HepG2 (cell line): Measurements from ENCODE around the gene ADAMTS17. TPM values are rescaled to one million over a fixed set of nuclear protein-coding genes. Genes with fewer than 3 reads are reported as not detected.

Source experiments
- ATAC-seq: fragments of 200-7000 bp; cut with Tn5 transposase; 3 replicates; pipeline ENCODE4 v1.9.1; 2020; ENCODE audit warnings: mild to moderate bottlenecking, moderate library complexity
- BruUV-seq: library from RNA; stranded (reverse); fragments of 400-500 nt; replicated peaks from 2 replicates; lab custom pipeline; 2021; lab: Mats Ljungman, UMichigan
- CTCF ChIA-PET: fragments of 300-600 bp; formaldehyde crosslinking; extraction: SDS; loops from one replicate; lab custom pipeline; 2021; ENCODE audit warnings: low total read pairs, inconsistent platforms, low intra/inter-chr PET ratio; lab: Yijun Ruan, JAX
- POLR2A ChIA-PET: fragments of 350-600 bp; sonication (Branson Sonifier 250); formaldehyde crosslinking; loops from one replicate; lab custom pipeline; 2020; ENCODE audit warnings: antibody characterized with exemption, inconsistent platforms; lab: Yijun Ruan, JAX
- DNase-seq: peaks from one replicate; pipeline ENCODE4 v3.0.0-alpha.2; 2015; ENCODE audit warnings: low spot score
- FAIRE-seq: peaks from 3 replicates; lab custom pipeline; 2011; peaks lifted over from hg19 to GRCh38; lab: Jason Lieb, UNC
- H2AFZ ChIP-seq: one replicate; pipeline ENCODE4 v1.6.1; 2011; ENCODE audit warnings: low read length, inconsistent platforms
- H3K27ac ChIP-seq: fragments of 300-600 bp; 3 replicates; pipeline ENCODE4 v1.8.0; 2011; ENCODE audit warnings: mixed run types, mild to moderate bottlenecking, mixed read lengths, low read length, inconsistent platforms; ENCODE audit not compliant: insufficient read depth; ENCODE audit errors: extremely low read length
- H3K27me3 ChIP-seq, 2 experiments: fragments of 200-600 bp in 1 of 2; 2 replicates in 1 of 2; 3 replicates in 1 of 2; pipeline versions ENCODE4 v1.6.0 to v1.8.0; 2011; ENCODE audit warnings: low read length in 2 of 2, mild to moderate bottlenecking in 2 of 2, moderate library complexity in 2 of 2, inconsistent platforms in 1 of 2; ENCODE audit not compliant: insufficient read depth in 2 of 2, control insufficient read depth in 1 of 2
- H3K36me3 ChIP-seq, 2 experiments: fragments of 200-600 bp in 1 of 2; replicated peaks in 1 of 2; 2 replicates in 1 of 2; 3 replicates in 1 of 2; pipeline versions ENCODE4 v1.5.1 to v1.8.0; 2011; ENCODE audit warnings: low read length in 2 of 2, inconsistent platforms in 1 of 2; ENCODE audit not compliant: insufficient read depth in 2 of 2, control insufficient read depth in 1 of 2
- H3K4me1 ChIP-seq: 2 replicates; pipeline ENCODE4 v1.5.1; 2012; ENCODE audit warnings: low read length, inconsistent platforms; ENCODE audit not compliant: insufficient read depth
- H3K4me2 ChIP-seq: 2 replicates; pipeline ENCODE4 v1.6.0; 2011; ENCODE audit warnings: low read depth, low read length, inconsistent platforms
- H3K4me3 ChIP-seq, 3 experiments: fragments of 200-600 bp in 1 of 3; sonication (generic), shearing (Covaris generic) in 1 of 3; replicated peaks in 1 of 3; 2 replicates each; pipeline ENCODE4 v1.5.1; 2011 to 2016; ENCODE audit warnings: low read length in 3 of 3, inconsistent platforms in 2 of 3, low read depth in 2 of 3, mild to moderate bottlenecking in 2 of 3, control low read depth in 1 of 3, mixed read lengths in 1 of 3; ENCODE audit not compliant: insufficient read depth in 1 of 3
- H3K79me2 ChIP-seq: one replicate; pipeline ENCODE4 v1.6.1; 2011; ENCODE audit warnings: low read length, inconsistent platforms; ENCODE audit not compliant: insufficient read depth
- H3K9ac ChIP-seq: 2 replicates; pipeline ENCODE4 v1.6.0; 2011; ENCODE audit warnings: mild to moderate bottlenecking, low read depth, low read length, inconsistent platforms; ENCODE audit not compliant: insufficient read depth
- H3K9me3 ChIP-seq: 2 replicates; pipeline ENCODE4 v1.5.1; 2012; ENCODE audit warnings: mild to moderate bottlenecking, low read length
- H4K20me1 ChIP-seq: 2 replicates; pipeline ENCODE4 v1.6.0; 2011; ENCODE audit warnings: inconsistent platforms, mild to moderate bottlenecking, low read length, moderate library complexity; ENCODE audit not compliant: insufficient read depth
- ARNT ChIP-seq: fragments of 450-650 bp; IDR thresholded peaks from 2 replicates; pipeline ENCODE4 v1.6.1; 2017
- CBX2 ChIP-seq, 2 experiments: fragments of 200-600 bp in 1 of 2; sonication (generic); formaldehyde crosslinking in 1 of 2; IDR thresholded peaks; 2 replicates each; pipeline versions ENCODE4 v1.7.0 to v1.8.1; 2018 to 2022; ENCODE audit warnings: low read depth in 2 of 2, low read length in 1 of 2, mild to moderate bottlenecking in 1 of 2, missing genetic modification reagents in 1 of 2
- DRAP1 ChIP-seq: IDR thresholded peaks from 2 replicates; pipeline ENCODE4 v1.6.1; 2016; ENCODE audit warnings: missing genetic modification reagents, missing compliant biosample characterization
- JDP2 ChIP-seq: sonication (generic); formaldehyde crosslinking; IDR thresholded peaks from 2 replicates; pipeline ENCODE4 v1.8.1; 2022; ENCODE audit warnings: missing genetic modification reagents, borderline replicate concordance
- NR3C1 ChIP-seq: sonication (generic); formaldehyde crosslinking; IDR thresholded peaks from 2 replicates; pipeline ENCODE4 v1.4.0; 2020; ENCODE audit warnings: missing genetic modification reagents
- REL ChIP-seq: sonication (generic); formaldehyde crosslinking; conservative IDR thresholded peaks from 2 replicates; pipeline ENCODE4 v1.8.0; 2022; ENCODE audit warnings: mild to moderate bottlenecking, missing genetic modification reagents, moderate library complexity
- SIX4 ChIP-seq: sonication (generic); formaldehyde crosslinking; IDR thresholded peaks from 2 replicates; pipeline ENCODE4 v1.4.0; 2020; ENCODE audit warnings: missing genetic modification reagents
- TMF1 ChIP-seq: sonication (generic); formaldehyde crosslinking; IDR thresholded peaks from 2 replicates; pipeline ENCODE4 v1.8.1; 2022; ENCODE audit warnings: low read depth, missing genetic modification reagents
- ZBTB21 ChIP-seq: sonication (generic); formaldehyde crosslinking; IDR thresholded peaks from 2 replicates; pipeline ENCODE4 v1.4.0; 2020; ENCODE audit warnings: missing genetic modification reagents
- ZKSCAN5 ChIP-seq: sonication (generic); formaldehyde crosslinking; IDR thresholded peaks from 2 replicates; pipeline ENCODE4 v1.5.1; 2020; ENCODE audit warnings: mild to moderate bottlenecking, missing genetic modification reagents
- ZNF136 ChIP-seq: sonication (generic); formaldehyde crosslinking; IDR thresholded peaks from 2 replicates; pipeline ENCODE4 v1.8.1; 2022; ENCODE audit warnings: low read depth, mild to moderate bottlenecking, moderate library complexity, missing genetic modification reagents
- ZNF3 ChIP-seq: IDR thresholded peaks from 2 replicates; pipeline ENCODE4 v1.7.0; 2017; ENCODE audit warnings: inconsistent platforms
- ZNF501 ChIP-seq: sonication (generic); formaldehyde crosslinking; IDR thresholded peaks from 2 replicates; pipeline ENCODE4 v1.5.1; 2020; ENCODE audit warnings: mild to moderate bottlenecking, moderate library complexity, missing genetic modification reagents
- ZNF703 ChIP-seq: sonication (generic); formaldehyde crosslinking; IDR thresholded peaks from 2 replicates; pipeline ENCODE4 v1.5.1; 2020; ENCODE audit warnings: missing genetic modification reagents, mild to moderate bottlenecking, moderate library complexity, borderline replicate concordance
- WGBS: methylation state at CpG from one replicate; pipeline ENCODE4 v1.1.6; 2017; ENCODE audit warnings: low lambda C conversion rate; 5-methylcytosine and 5-hydroxymethylcytosine counted together
- in situ Hi-C: cut with HindIII; loops from 2 replicates; pipeline ENCODE4 v1.10.0; 2017; ENCODE audit warnings: low pct_unique_long_range_greater_than_20kb; ENCODE audit not compliant: extremely low pct_ligation_motif_present
- intact Hi-C: fragments of 100-400 bp; cut with micrococcal nuclease; formaldehyde crosslinking; loops from one replicate; pipeline ENCODE4 v1.10.0; 2022; ENCODE audit not compliant: unreplicated experiment
- polyA plus RNA-seq, 8 experiments: library from polyadenylated mRNA; depleted of rRNA in 3 of 8; stranded (reverse) in 7 of 8; unstranded in 1 of 8; fragments of >200 nt; fragmentation: Illumina TruSeq in 4 of 8; extraction: Trizol in 4 of 8; gene quantifications; 2 replicates each; pipeline versions ENCODE4 v1.2.1 to v1.2.3, GENCODE V29; 2011 to 2016; ENCODE audit warnings: low read depth in 4 of 8, missing spikeins in 1 of 8, mixed read lengths in 1 of 8; ENCODE audit not compliant: insufficient read depth in 1 of 8
- total RNA-seq, 5 experiments: library from RNA; depleted of rRNA; stranded (reverse); fragments of >200 nt; fragmentation: Illumina TruSeq; extraction: Trizol; gene quantifications; 2 replicates each; pipeline ENCODE4 v1.2.3, GENCODE V29; 2016; ENCODE audit warnings: low read depth in 1 of 5
- TF ChIP-seq, protein P1 (sequence below): sonication (generic); formaldehyde crosslinking; IDR thresholded peaks from 2 replicates; pipeline ENCODE4 v1.5.1; 2020; ENCODE audit warnings: missing genetic modification reagents, mild to moderate bottlenecking, borderline replicate concordance

Gene ADAMTS17
- total and polyA plus RNA-seq, 2 of the 13 experiments (the other 11 are each of a cell fraction or from before 2014, with no cell fraction given), result 0.02 to 0.04 TPM

DNA sequence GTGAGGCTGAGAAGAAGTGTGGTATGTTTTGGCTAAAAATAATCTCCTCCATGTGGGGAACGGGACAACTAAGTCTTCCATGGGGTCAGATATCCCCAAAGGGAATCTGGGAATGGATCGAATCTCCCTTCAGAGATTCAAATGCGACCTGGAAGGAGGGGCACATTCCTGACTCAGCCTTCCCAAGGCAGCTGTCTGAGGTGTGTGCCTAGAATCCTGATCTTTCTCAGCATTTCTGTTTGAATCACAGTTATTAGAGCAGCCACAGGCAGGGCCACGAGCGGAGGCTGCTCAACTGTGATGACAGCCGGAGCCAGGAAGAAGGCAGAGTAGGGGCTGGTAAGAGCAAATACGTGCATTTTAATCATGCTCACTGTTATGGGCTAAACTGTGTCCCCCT lies 135.1 kb downstream of the ADAMTS17 start (continued):
- TF ChIP-seq DRAP1 (CRISPR knock-in tag) (no peak), JDP2 (no peak)
- TF ChIP-seq, protein P1, sequence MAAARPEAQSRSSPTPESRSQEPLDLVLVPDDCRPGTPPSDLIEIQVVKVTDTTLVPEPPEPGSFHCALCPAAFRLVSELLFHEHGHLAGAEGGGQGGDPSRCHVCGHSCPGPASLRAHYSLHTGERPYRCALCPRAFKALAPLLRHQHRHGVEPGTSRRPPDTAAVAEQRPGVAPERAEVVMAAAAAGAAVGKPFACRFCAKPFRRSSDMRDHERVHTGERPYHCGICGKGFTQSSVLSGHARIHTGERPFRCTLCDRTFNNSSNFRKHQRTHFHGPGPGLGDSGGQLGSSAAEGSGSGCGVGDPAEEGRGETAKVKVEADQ (CRISPR knock-in tag), result no peak

DNA sequence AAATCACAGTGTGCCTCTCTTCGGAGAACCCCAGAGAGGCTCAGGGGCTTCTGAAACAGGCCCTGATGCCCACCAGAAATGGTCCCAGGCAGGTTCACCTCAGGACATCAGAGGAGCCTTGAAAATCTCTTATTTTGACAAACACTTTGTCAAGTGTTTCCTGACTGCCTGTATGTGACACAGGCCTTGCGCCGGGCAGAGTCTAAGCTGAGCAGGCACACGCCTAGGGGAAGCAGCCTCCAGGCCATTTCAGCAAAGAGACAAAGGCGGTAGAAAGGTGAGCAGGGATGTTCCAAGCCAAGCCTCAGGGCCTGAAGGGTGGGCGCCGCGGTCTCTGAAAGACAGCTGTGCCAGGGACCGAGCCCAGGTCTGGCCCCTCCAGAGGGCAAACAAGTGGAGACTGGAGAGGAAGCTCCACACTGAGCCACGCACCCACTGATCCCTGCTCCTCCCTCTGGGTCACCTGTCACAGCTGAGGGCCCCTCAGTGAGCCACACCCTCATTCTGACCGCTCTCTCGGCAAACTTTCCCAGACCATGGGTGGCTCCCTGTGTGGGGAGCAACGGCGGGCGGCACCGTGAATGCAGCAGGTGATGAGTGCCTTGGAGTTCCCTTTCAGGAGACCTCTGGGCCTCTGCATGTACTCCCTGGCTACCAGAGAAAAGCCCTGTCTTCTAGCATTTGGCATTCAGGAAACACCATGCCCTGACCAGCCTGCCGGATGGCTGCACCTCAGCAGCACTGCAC lies 136.1 kb downstream of the ADAMTS17 start:
- H3K79me2 ChIP-seq, result no peaks in the 10 kb centered on the region
- in situ Hi-C loops, result no loop called here
- WGBS, result 70% methylated on average over 2 of the region's 17 CpGs
- ATAC-seq (no peak), DNase-seq (no peak), FAIRE-seq (no peak)
- peaks cover 11% of the 10 kb centered on the region; the same call in 1 of the 2 replicates for H3K4me1 ChIP-seq
- no peaks in the 10 kb centered on the region for H4K20me1 ChIP-seq
- H3K27me3 ChIP-seq, result no peaks in the 10 kb centered on the region
- intact Hi-C loops, result loop anchor here (1.0 kb wide), 1 partner anchor 37 kb away; no protein-coding TSS in a partner anchor
- POLR2A ChIA-PET, result no interaction called here
- no peak overlapping the region for H3K9ac ChIP-seq
- H3K27ac ChIP-seq, result no peak overlapping the region
- CTCF ChIA-PET, result no interaction called here
- H3K36me3 ChIP-seq, result no peaks in the 10 kb centered on the region
- no peaks in the 10 kb centered on the region for H3K9me3 ChIP-seq
- H3K4me2 ChIP-seq, result no peak overlapping the region
- no peak overlapping the region for H3K4me3 ChIP-seq
- no peak overlapping the region for H2AFZ ChIP-seq
- no TSS peak for BruUV-seq
- TF ChIP-seq REL (CRISPR knock-in tag) (no peak), ZNF3 (no peak), SIX4 (CRISPR knock-in tag) (no peak), ZBTB21 (CRISPR knock-in tag) (no peak), ZNF501 (CRISPR knock-in tag) (no peak), CBX2 (IDR thresholded peaks at IDR 0.05; ENCODE audit: low read depth, low read length) (no peak), CBX2 (CRISPR knock-in tag; IDR thresholded peaks at IDR 0.05; ENCODE audit: low read depth) (no peak), NR3C1 (CRISPR knock-in tag) (no peak), ZNF136 (CRISPR knock-in tag) (no peak), ZNF703 (no peak), TMF1 (CRISPR knock-in tag) (no peak), ZKSCAN5 (no peak), ARNT (no peak)
